ENCODE data around the gene METTL13.

DNA sequence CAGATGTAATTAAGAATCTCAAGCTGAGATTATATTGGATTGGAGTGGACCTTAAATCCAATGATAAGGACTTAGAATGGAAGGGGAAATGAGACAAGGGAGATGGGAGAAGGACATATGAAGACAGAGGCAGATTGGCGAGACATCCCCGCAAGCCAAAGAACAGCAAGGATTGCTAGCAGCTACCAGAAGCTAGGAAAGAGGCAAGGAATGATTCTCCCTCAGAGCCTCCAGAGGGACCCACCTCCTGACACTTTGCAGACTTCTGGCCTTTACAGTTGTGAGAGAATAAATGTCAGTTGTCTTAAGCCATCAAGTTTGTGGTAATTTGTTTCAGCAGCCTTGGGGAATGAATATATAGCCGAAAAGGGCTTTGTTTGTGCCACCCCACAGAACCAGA, 20.7 kb downstream of the METTL13 start:
- no peak for TF ChIP-seq POLR2A (IDR thresholded peaks at IDR 0.05)
- TF ChIP-seq, protein P1, sequence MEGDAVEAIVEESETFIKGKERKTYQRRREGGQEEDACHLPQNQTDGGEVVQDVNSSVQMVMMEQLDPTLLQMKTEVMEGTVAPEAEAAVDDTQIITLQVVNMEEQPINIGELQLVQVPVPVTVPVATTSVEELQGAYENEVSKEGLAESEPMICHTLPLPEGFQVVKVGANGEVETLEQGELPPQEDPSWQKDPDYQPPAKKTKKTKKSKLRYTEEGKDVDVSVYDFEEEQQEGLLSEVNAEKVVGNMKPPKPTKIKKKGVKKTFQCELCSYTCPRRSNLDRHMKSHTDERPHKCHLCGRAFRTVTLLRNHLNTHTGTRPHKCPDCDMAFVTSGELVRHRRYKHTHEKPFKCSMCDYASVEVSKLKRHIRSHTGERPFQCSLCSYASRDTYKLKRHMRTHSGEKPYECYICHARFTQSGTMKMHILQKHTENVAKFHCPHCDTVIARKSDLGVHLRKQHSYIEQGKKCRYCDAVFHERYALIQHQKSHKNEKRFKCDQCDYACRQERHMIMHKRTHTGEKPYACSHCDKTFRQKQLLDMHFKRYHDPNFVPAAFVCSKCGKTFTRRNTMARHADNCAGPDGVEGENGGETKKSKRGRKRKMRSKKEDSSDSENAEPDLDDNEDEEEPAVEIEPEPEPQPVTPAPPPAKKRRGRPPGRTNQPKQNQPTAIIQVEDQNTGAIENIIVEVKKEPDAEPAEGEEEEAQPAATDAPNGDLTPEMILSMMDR (IDR thresholded peaks at IDR 0.05) = no peak

Measured in thyroid gland (tissue), 4 donors.